Panc1 (cell line): ENCODE measurements around the gene ENPP6.

Experiments used
- CTCF ChIP-seq: fragments of 450-650 bp; IDR thresholded peaks from 2 replicates; pipeline ENCODE4 v1.5.1; 2017; ENCODE audit warnings: mild to moderate bottlenecking
- POLR2AphosphoS5 ChIP-seq: IDR thresholded peaks from 2 replicates; pipeline ENCODE4 v1.6.1; 2012; ENCODE audit warnings: mild to moderate bottlenecking, low read depth, low read length, moderate library complexity
- REST ChIP-seq, 2 experiments: IDR thresholded peaks; 2 replicates each; pipeline ENCODE4 v1.6.1; 2011 to 2012; ENCODE audit warnings: low read depth in 2 of 2, control low read depth in 1 of 2, low read length in 1 of 2, mild to moderate bottlenecking in 1 of 2, moderate library complexity in 1 of 2; ENCODE audit not compliant: insufficient read depth in 1 of 2
- SIN3A ChIP-seq: IDR thresholded peaks from 2 replicates; pipeline ENCODE4 v1.6.1; 2012; ENCODE audit warnings: low read depth, mild to moderate bottlenecking, low read length, moderate library complexity, borderline replicate concordance; ENCODE audit not compliant: insufficient read depth
- TCF7L2 ChIP-seq: IDR thresholded peaks from 2 replicates; pipeline ENCODE4 v1.6.1; 2011; ENCODE audit warnings: mild to moderate bottlenecking, low read depth, low read length, inconsistent platforms

- TF ChIP-seq CTCF (no peak), POLR2AphosphoS5 (no peak), SIN3A (no peak), REST (IDR thresholded peaks at IDR 0.05; ENCODE audit: insufficient read depth in 1 of 2, low read depth in 2 of 2, low read length in 1 of 2) (no peak), TCF7L2 (no peak)
Measured at GRCh38 chr4:184122631-184123408, 94.9 kb downstream of the ENPP6 start.
